Liver (tissue), 9 donors: ENCODE measurements around the gene TNFAIP8. TPM values are rescaled to one million over a fixed set of nuclear protein-coding genes. Genes with fewer than 3 reads are reported as not detected.
"Not testable (repeated sequence)": the region's sequence is repeated elsewhere in the genome, so short reads cannot be mapped to it uniquely, and the experiment has no call there.

Source experiments
- DNase-seq: peaks from one replicate; pipeline ENCODE4 v3.0.0-alpha.2; 2017; ENCODE audit warnings: low spot score
- H3K27ac ChIP-seq, 2 donors: one replicate each; pipeline ENCODE4 v1.7.0; 2013; ENCODE audit warnings: inconsistent platforms in 2 of 2, low read length in 2 of 2, control low read depth in 1 of 2, low read depth in 1 of 2, mild to moderate bottlenecking in 1 of 2
- H3K27me3 ChIP-seq, 4 donors: one replicate each; pipeline versions ENCODE4 v1.6.1 to v1.7.0; 2013; ENCODE audit warnings: low read length in 3 of 4, inconsistent platforms in 1 of 4, mild to moderate bottlenecking in 1 of 4, moderate library complexity in 1 of 4; ENCODE audit not compliant: control insufficient read depth in 4 of 4, insufficient read depth in 4 of 4
- H3K36me3 ChIP-seq, 4 donors: one replicate each; pipeline versions ENCODE4 v1.6.1 to v1.7.0; 2013; ENCODE audit warnings: low read length in 3 of 4, mild to moderate bottlenecking in 3 of 4, low read depth in 1 of 4, moderate library complexity in 1 of 4; ENCODE audit not compliant: control insufficient read depth in 4 of 4, insufficient read depth in 3 of 4
- H3K4me1 ChIP-seq, 4 donors: one replicate each; pipeline versions ENCODE4 v1.6.1 to v1.7.0; 2013; ENCODE audit warnings: low read length in 3 of 4, mild to moderate bottlenecking in 3 of 4, moderate library complexity in 1 of 4; ENCODE audit not compliant: control insufficient read depth in 4 of 4, insufficient read depth in 4 of 4
- H3K4me3 ChIP-seq, 3 donors: one replicate each; pipeline versions ENCODE4 v1.6.1 to v1.7.0; 2013; ENCODE audit warnings: low read length in 3 of 3, control low read depth in 1 of 3, low read depth in 1 of 3, mild to moderate bottlenecking in 1 of 3
- H3K9ac ChIP-seq, 2 donors: one replicate each; pipeline ENCODE4 v1.7.0; 2013; ENCODE audit warnings: low read length in 2 of 2, mild to moderate bottlenecking in 2 of 2, moderate library complexity in 2 of 2, control low read depth in 1 of 2, low read depth in 1 of 2
- H3K9me3 ChIP-seq, 4 donors: one replicate each; pipeline versions ENCODE4 v1.6.1 to v1.7.0; 2013; ENCODE audit warnings: low read length in 3 of 4; ENCODE audit not compliant: control insufficient read depth in 4 of 4
- EGR1 ChIP-seq, 2 donors: IDR thresholded peaks; 2 replicates each; pipeline ENCODE4 v1.6.1; 2016 to 2018; ENCODE audit warnings: antibody characterized with exemption in 2 of 2, low read depth in 2 of 2
- FOXA2 ChIP-seq: IDR thresholded peaks from 2 replicates; pipeline ENCODE4 v1.6.1; 2016; ENCODE audit warnings: antibody characterized with exemption
- HNF4A ChIP-seq, 2 donors: conservative IDR thresholded peaks; 2 replicates each; pipeline ENCODE4 v1.6.1; 2016; ENCODE audit warnings: antibody characterized with exemption in 2 of 2, mild to moderate bottlenecking in 2 of 2
- HNF4G ChIP-seq: IDR thresholded peaks from 2 replicates; pipeline ENCODE4 v1.6.1; 2016; ENCODE audit warnings: antibody characterized with exemption
- JUND ChIP-seq, 2 donors: IDR thresholded peaks; 2 replicates each; pipeline ENCODE4 v1.6.1; 2016; ENCODE audit warnings: antibody characterized with exemption in 2 of 2
- RAD21 ChIP-seq, 2 donors: IDR thresholded peaks; 2 replicates each; pipeline ENCODE4 v1.6.1; 2016; ENCODE audit warnings: antibody characterized with exemption in 2 of 2, mild to moderate bottlenecking in 2 of 2
- RXRA ChIP-seq, 2 donors: IDR thresholded peaks; 2 replicates each; pipeline ENCODE4 v1.6.1; 2017 to 2018; ENCODE audit warnings: antibody characterized with exemption in 2 of 2, mild to moderate bottlenecking in 1 of 2
- SP1 ChIP-seq: IDR thresholded peaks from 2 replicates; pipeline ENCODE4 v1.6.1; 2018; ENCODE audit warnings: antibody characterized with exemption, mild to moderate bottlenecking
- YY1 ChIP-seq: IDR thresholded peaks from 2 replicates; pipeline ENCODE4 v1.6.1; 2016; ENCODE audit warnings: antibody characterized with exemption, mild to moderate bottlenecking
- WGBS: extraction: QIAGEN DNeasy Blood & Tissue Kit; methylation state at CpG from one replicate; pipeline ENCODE4 v1.1.7; 2013; 5-methylcytosine and 5-hydroxymethylcytosine counted together
- polyA plus RNA-seq, 2 donors: library from polyadenylated mRNA; stranded (reverse) in 1 of 2; unstranded in 1 of 2; fragments of 200-250 nt in 1 of 2; fragments of >200 nt in 1 of 2; fragmentation: Nextera tagmentation in 1 of 2; extraction: Ambion mirVana in 1 of 2; gene quantifications; one replicate each; pipeline versions ENCODE4 v1.2.1 to v1.2.3, GENCODE V29; 2013 to 2015
- total RNA-seq, 2 donors: library from RNA; depleted of rRNA; stranded (reverse); fragments of >200 nt; gene quantifications; one replicate each; pipeline ENCODE4 v1.2.3, GENCODE V29; 2014
- TF ChIP-seq, protein P1 (sequence below): IDR thresholded peaks from 2 replicates; pipeline ENCODE4 v1.6.1; 2016; ENCODE audit warnings: antibody characterized with exemption
- TF ChIP-seq, protein P2 (sequence below): IDR thresholded peaks from 2 replicates; pipeline ENCODE4 v1.6.1; 2016; ENCODE audit warnings: antibody characterized with exemption
- TF ChIP-seq, protein P3 (sequence below): IDR thresholded peaks from 2 replicates; pipeline ENCODE4 v1.6.1; 2016; ENCODE audit warnings: antibody characterized with exemption
- donor health status: healthy.
- donor health status: healthy.
- donor health status: healthy.
- donor health status: healthy.
- donor health status: healthy.

Gene TNFAIP8
- total and polyA plus RNA-seq, 4 donors, result 2.6 to 28.6 (median 4.4) TPM

DNA sequence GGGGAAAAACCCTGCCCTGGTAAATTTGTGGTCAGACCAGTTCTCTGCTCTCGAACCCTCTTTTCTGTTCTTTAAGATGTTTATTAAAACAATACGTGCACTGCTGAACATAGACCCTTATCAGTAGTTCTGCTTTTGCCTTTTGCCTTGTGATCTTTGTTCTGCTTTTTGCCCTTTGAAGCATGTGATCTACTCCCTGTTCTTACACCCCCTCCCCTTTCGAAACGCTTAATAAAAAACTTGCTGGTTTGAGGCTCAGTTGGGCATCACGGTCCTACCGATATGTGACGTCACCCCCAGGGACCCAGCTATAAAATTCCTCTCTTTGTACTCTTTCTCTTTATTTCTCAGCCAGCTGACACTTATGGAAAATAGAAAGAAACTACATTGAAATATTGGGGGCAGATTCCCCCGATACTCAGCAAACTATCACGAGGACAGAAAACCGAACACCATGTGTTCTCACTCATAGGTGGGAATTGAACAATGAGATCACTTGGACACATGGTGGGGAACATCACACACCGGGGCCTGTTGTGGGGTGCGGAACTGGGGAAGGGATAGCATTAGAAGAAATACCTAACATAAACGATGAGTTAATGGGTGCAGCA is 58.4 kb downstream of the TNFAIP8 start:
- not testable (repeated sequence) for H3K27ac ChIP-seq, H3K27me3 ChIP-seq, H3K9ac ChIP-seq, H3K9me3 ChIP-seq, H3K36me3 ChIP-seq, H3K4me1 ChIP-seq, H3K4me3 ChIP-seq, DNase-seq
- WGBS, result 77% methylated on average over 13 of the region's 13 CpGs
- TF ChIP-seq HNF4A (conservative IDR thresholded peaks at IDR 0.05), result peak in 1 of 2 donors; percentile 36

DNA sequence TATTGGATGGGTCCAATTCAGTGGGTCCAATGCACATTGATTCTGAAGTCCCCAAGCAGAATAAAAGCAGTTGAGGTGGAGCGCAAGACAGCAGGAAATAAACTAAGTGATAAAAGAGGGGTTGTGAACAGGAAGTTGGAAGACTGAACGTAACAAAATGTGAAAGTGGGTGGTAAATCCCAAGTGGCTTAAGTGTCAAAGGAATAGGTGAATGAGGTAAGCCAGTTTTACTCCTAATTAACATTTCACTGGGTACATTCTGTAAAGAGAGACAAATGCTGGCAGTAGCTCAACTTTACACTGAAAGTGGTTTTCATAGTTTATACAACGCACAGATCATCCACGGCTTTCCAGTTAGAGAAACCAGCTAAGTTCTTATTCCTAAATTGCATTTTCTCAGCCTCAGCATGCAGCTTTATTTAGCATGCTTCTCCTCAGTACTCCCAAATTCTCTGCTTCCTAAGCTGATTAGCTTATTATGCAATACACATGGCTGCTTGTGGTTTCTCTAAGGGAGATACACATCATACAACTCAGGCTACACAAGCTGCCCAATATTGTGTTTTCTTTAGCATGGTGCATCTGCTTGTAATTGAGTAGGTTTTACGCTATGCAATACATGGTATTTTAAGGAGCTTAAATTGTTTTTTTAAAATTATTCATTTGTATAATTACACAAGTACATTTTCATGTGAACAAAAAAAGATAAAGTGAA is 62.2 kb downstream of the TNFAIP8 start:
- H3K27ac ChIP-seq, result no peak overlapping the region
- H3K9ac ChIP-seq, result no peak overlapping the region
- H3K4me3 ChIP-seq, result no peak overlapping the region
- H3K4me1 ChIP-seq, result peaks cover 5 to 23% (median 19%) of the 10 kb centered on the region in 4 donors
- WGBS, result 78% methylated on average over 5 of the region's 5 CpGs
- TF ChIP-seq RAD21 (IDR thresholded peaks at IDR 0.05) (no peak), FOXA2 (no peak), RXRA (IDR thresholded peaks at IDR 0.05) (no peak), SP1 (no peak), HNF4A (conservative IDR thresholded peaks at IDR 0.05) (no peak), HNF4G (no peak), YY1 (no peak), JUND (IDR thresholded peaks at IDR 0.05) (no peak), EGR1 (IDR thresholded peaks at IDR 0.05; ENCODE audit: low read depth in 2 of 2) (no peak)
- TF ChIP-seq, protein P1, sequence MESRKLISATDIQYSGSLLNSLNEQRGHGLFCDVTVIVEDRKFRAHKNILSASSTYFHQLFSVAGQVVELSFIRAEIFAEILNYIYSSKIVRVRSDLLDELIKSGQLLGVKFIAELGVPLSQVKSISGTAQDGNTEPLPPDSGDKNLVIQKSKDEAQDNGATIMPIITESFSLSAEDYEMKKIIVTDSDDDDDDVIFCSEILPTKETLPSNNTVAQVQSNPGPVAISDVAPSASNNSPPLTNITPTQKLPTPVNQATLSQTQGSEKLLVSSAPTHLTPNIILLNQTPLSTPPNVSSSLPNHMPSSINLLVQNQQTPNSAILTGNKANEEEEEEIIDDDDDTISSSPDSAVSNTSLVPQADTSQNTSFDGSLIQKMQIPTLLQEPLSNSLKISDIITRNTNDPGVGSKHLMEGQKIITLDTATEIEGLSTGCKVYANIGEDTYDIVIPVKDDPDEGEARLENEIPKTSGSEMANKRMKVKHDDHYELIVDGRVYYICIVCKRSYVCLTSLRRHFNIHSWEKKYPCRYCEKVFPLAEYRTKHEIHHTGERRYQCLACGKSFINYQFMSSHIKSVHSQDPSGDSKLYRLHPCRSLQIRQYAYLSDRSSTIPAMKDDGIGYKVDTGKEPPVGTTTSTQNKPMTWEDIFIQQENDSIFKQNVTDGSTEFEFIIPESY, result no peak
- TF ChIP-seq, protein P2, sequence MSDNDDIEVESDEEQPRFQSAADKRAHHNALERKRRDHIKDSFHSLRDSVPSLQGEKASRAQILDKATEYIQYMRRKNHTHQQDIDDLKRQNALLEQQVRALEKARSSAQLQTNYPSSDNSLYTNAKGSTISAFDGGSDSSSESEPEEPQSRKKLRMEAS, result no peak
- TF ChIP-seq, protein P3, sequence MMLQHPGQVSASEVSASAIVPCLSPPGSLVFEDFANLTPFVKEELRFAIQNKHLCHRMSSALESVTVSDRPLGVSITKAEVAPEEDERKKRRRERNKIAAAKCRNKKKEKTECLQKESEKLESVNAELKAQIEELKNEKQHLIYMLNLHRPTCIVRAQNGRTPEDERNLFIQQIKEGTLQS, result no peak
- H3K27me3 ChIP-seq, result no peaks in the 10 kb centered on the region
- no peak for DNase-seq
- H3K36me3 ChIP-seq, result no peaks in the 10 kb centered on the region
- no peaks in the 10 kb centered on the region for H3K9me3 ChIP-seq

DNA sequence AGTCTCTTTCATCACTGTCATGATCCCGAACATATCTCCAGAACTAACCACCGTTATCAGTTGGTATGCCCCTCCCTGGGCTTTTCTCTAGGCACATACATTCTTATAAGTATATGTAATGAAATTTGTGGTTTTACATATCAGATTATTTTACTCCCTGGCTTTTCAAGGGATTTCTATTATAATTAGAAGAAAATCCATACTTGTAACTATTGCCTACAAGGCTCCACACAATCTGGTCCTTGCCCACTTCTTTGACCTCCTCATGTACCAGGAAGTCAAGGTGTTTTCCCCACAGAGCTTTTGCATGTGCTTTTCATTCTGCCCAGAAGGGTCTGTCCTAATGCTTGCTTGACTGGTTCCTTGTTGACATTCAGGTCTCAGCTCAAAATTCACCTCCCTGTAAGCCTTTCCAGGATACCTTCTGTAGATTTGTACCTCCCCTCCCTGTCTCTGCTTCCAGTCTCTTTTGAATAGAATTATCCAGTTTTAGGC is 62.8 kb downstream of the TNFAIP8 start:
- Histone ChIP-seq H3K4me3 (no peak overlapping the region), H3K27me3 (no peaks in the 10 kb centered on the region), H3K4me1 (peaks cover 5 to 23% (median 19%) of the 10 kb centered on the region in 4 donors), H3K9me3 (no peaks in the 10 kb centered on the region), H3K36me3 (no peaks in the 10 kb centered on the region), H3K27ac (no peak overlapping the region), H3K9ac (no peak overlapping the region)
- TF ChIP-seq FOXA2, result no peak
- 69% methylated on average over 2 of the region's 2 CpGs for WGBS
- no peak for DNase-seq
